GM23338 (cell line): ENCODE measurements around the gene SRRM2. TPM values are rescaled to one million over a fixed set of nuclear protein-coding genes. Genes with fewer than 3 reads are reported as not detected.

Experiments
- ATAC-seq: fragments of 200-7000 bp; cut with Tn5 transposase; 3 replicates; pipeline ENCODE4 v1.9.1; 2020
- DNase-seq: peaks from one replicate; pipeline ENCODE4 v3.0.0-alpha.2; 2015; ENCODE audit warnings: low spot score
- H2AFZ ChIP-seq: fragments of 200-600 bp; sonication (generic); 2 replicates; pipeline ENCODE4 v1.8.0; 2016; ENCODE audit warnings: antibody characterized with exemption, mild to moderate bottlenecking, moderate library complexity
- H3F3A ChIP-seq: fragments of 200-600 bp; sonication (generic); replicated peaks from 2 replicates; pipeline ENCODE4 v1.8.0; 2017; ENCODE audit warnings: antibody characterized with exemption, mixed run types, low read depth
- H3K27ac ChIP-seq: fragments of 200-600 bp; sonication (generic); 2 replicates; pipeline ENCODE4 v1.6.1; 2016; ENCODE audit warnings: low read depth
- H3K27me3 ChIP-seq: fragments of 200-600 bp; sonication (generic); 2 replicates; pipeline ENCODE4 v1.8.0; 2016; ENCODE audit warnings: mild to moderate bottlenecking, mixed run types, moderate library complexity; ENCODE audit not compliant: insufficient read depth
- H3K36me3 ChIP-seq: fragments of 200-600 bp; sonication (generic); 2 replicates; pipeline ENCODE4 v1.8.0; 2016; ENCODE audit warnings: mild to moderate bottlenecking; ENCODE audit not compliant: insufficient read depth
- H3K4me1 ChIP-seq: fragments of 200-600 bp; sonication (generic); 2 replicates; pipeline ENCODE4 v1.8.0; 2016; ENCODE audit warnings: mild to moderate bottlenecking, moderate library complexity; ENCODE audit not compliant: insufficient read depth
- H3K4me2 ChIP-seq: fragments of 200-600 bp; sonication (generic); 2 replicates; pipeline ENCODE4 v1.7.1; 2017; ENCODE audit warnings: mixed run types
- H3K4me3 ChIP-seq: fragments of 200-600 bp; sonication (generic); 2 replicates; pipeline ENCODE4 v1.6.1; 2016; ENCODE audit warnings: mixed run types
- H3K79me2 ChIP-seq: fragments of 200-600 bp; sonication (generic); replicated peaks from 2 replicates; pipeline ENCODE4 v1.8.0; 2017; ENCODE audit warnings: mild to moderate bottlenecking; ENCODE audit not compliant: insufficient read depth
- H3K9me2 ChIP-seq: fragments of 200-600 bp; sonication (generic); 2 replicates; pipeline ENCODE4 v1.8.0; 2017; ENCODE audit not compliant: insufficient read depth
- H4K20me1 ChIP-seq: fragments of 200-600 bp; sonication (generic); replicated peaks from 2 replicates; pipeline ENCODE4 v1.8.0; 2017; ENCODE audit warnings: mild to moderate bottlenecking; ENCODE audit not compliant: insufficient read depth
- H3K27ac Mint-ChIP-seq: 2 replicates; pipeline ENCODE4 v1.8.0; 2020; ENCODE audit warnings: inconsistent platforms, mild to moderate bottlenecking, moderate library complexity, mixed read lengths
- H3K27me3 Mint-ChIP-seq: 3 replicates; pipeline ENCODE4 v1.8.0; 2022; ENCODE audit warnings: low read depth, mild to moderate bottlenecking, moderate library complexity, mixed read lengths, inconsistent platforms; ENCODE audit not compliant: insufficient read depth, poor library complexity
- H3K36me3 Mint-ChIP-seq: 3 replicates; pipeline ENCODE4 v1.8.0; 2021; ENCODE audit warnings: low read depth, mild to moderate bottlenecking, inconsistent platforms, moderate library complexity, mixed read lengths
- H3K4me1 Mint-ChIP-seq: 3 replicates; pipeline ENCODE4 v1.8.0; 2020; ENCODE audit warnings: mild to moderate bottlenecking, inconsistent platforms, mixed read lengths
- H3K4me3 Mint-ChIP-seq: 3 replicates; pipeline ENCODE4 v1.8.0; 2021; ENCODE audit warnings: moderate library complexity, mild to moderate bottlenecking, inconsistent platforms, mixed read lengths
- H3K9me3 Mint-ChIP-seq: 3 replicates; pipeline ENCODE4 v1.8.0; 2020; ENCODE audit warnings: moderate library complexity, mild to moderate bottlenecking, inconsistent platforms, mixed read lengths
- CREB1 ChIP-seq: fragments of 250-450 bp; sonication (Bioruptor Pico); IDR thresholded peaks from 2 replicates; pipeline ENCODE4 v1.5.0; 2020; ENCODE audit warnings: low read depth, mild to moderate bottlenecking, moderate library complexity
- EZH2 ChIP-seq: fragments of 200-600 bp; sonication (generic); IDR thresholded peaks from one replicate; pipeline ENCODE4 v1.8.0; 2017; ENCODE audit warnings: antibody characterized with exemption, mild to moderate bottlenecking, low read depth; ENCODE audit not compliant: unreplicated experiment
- EZH2phosphoT487 ChIP-seq: fragments of 200-600 bp; sonication (generic); IDR thresholded peaks from one replicate; pipeline ENCODE4 v1.8.1; 2018; ENCODE audit warnings: antibody characterized with exemption; ENCODE audit not compliant: unreplicated experiment
- JUNB ChIP-seq: IDR thresholded peaks from one replicate; pipeline ENCODE4 v1.6.1; 2016; ENCODE audit warnings: antibody characterized with exemption; ENCODE audit not compliant: unreplicated experiment
- POLR2AphosphoS5 ChIP-seq: IDR thresholded peaks from 2 replicates; pipeline ENCODE4 v1.6.1; 2016; ENCODE audit warnings: antibody characterized with exemption, low read depth
- REST ChIP-seq: IDR thresholded peaks from one replicate; pipeline ENCODE4 v1.6.1; 2018; ENCODE audit warnings: antibody characterized with exemption; ENCODE audit not compliant: unreplicated experiment
- STAT1 ChIP-seq: IDR thresholded peaks from one replicate; pipeline ENCODE4 v1.6.1; 2016; ENCODE audit warnings: antibody characterized with exemption; ENCODE audit not compliant: unreplicated experiment
- ZNF331 ChIP-seq: fragments of 250-450 bp; sonication (Bioruptor Pico); IDR thresholded peaks from 2 replicates; pipeline ENCODE4 v1.5.0; 2020; ENCODE audit warnings: low read depth, mild to moderate bottlenecking, moderate library complexity
- polyA plus RNA-seq: library from polyadenylated mRNA; unstranded; fragments of >200 nt; fragmentation: Nextera tagmentation; extraction: Ambion mirVana; gene quantifications from 2 replicates; pipeline ENCODE4 v1.2.1, GENCODE V29; 2016
- total RNA-seq: library from RNA; depleted of rRNA; stranded (reverse); fragments of >200 nt; shearing (Covaris generic); gene quantifications from 2 replicates; pipeline ENCODE4 v1.2.3, GENCODE V29; 2014
- TF ChIP-seq, protein P1 (sequence below), 2 experiments: fragments of 200-600 bp in 1 of 2; sonication (generic) in 1 of 2; conservative IDR thresholded peaks; 2 replicates each; pipeline versions ENCODE4 v1.5.1 to v1.6.1; 2016 to 2017; ENCODE audit warnings: antibody characterized with exemption in 2 of 2, low read depth in 2 of 2, mild to moderate bottlenecking in 2 of 2, moderate library complexity in 1 of 2

SRRM2 gene
- total and polyA plus RNA-seq, 2 experiments from 2014 or later: 308 to 893 TPM

GRCh38 chr16:2734844-2735515, 17.5 kb upstream of the SRRM2 start:
- Mint-ChIP-seq H3K36me3 (no peaks in the 10 kb centered on the region), H3K4me1 (peaks cover 3% of the 10 kb centered on the region; the same call in 1 of the 3 replicates), H3K27ac (no peak overlapping the region), H3K4me3 (no peak overlapping the region), H3K9me3 (no peaks in the 10 kb centered on the region), H3K27me3 (peaks cover 10% of the 10 kb centered on the region)
- Histone ChIP-seq H2AFZ (no peak overlapping the region), H3K4me2 (no peak overlapping the region), H3F3A (no peaks in the 10 kb centered on the region), H3K27ac (no peak overlapping the region), H3K9me2 (no peaks in the 10 kb centered on the region), H3K4me1 (no peaks in the 10 kb centered on the region), H3K4me3 (no peak overlapping the region), H4K20me1 (no peaks in the 10 kb centered on the region), H3K27me3 (no peaks in the 10 kb centered on the region), H3K79me2 (no peaks in the 10 kb centered on the region), H3K36me3 (no peaks in the 10 kb centered on the region)
- no peak for TF ChIP-seq REST
- TF ChIP-seq CREB1 (CRISPR knock-in tag): no peak
- TF ChIP-seq, protein P1, sequence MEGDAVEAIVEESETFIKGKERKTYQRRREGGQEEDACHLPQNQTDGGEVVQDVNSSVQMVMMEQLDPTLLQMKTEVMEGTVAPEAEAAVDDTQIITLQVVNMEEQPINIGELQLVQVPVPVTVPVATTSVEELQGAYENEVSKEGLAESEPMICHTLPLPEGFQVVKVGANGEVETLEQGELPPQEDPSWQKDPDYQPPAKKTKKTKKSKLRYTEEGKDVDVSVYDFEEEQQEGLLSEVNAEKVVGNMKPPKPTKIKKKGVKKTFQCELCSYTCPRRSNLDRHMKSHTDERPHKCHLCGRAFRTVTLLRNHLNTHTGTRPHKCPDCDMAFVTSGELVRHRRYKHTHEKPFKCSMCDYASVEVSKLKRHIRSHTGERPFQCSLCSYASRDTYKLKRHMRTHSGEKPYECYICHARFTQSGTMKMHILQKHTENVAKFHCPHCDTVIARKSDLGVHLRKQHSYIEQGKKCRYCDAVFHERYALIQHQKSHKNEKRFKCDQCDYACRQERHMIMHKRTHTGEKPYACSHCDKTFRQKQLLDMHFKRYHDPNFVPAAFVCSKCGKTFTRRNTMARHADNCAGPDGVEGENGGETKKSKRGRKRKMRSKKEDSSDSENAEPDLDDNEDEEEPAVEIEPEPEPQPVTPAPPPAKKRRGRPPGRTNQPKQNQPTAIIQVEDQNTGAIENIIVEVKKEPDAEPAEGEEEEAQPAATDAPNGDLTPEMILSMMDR (conservative IDR thresholded peaks at IDR 0.05; ENCODE audit: low read depth in 2 of 2): no peak
- TF ChIP-seq STAT1: no peak
- DNase-seq: no peak
- no peak for ATAC-seq

GRCh38 chr16:2736476-2737237, 15.8 kb upstream of the SRRM2 start:
- peaks cover 3% of the 10 kb centered on the region; the same call in 1 of the 3 replicates for H3K4me1 Mint-ChIP-seq
- TF ChIP-seq JUNB: no peak
- TF ChIP-seq POLR2AphosphoS5: no peak
- TF ChIP-seq, protein P1 (conservative IDR thresholded peaks at IDR 0.05; ENCODE audit: low read depth in 2 of 2): no peak
- TF ChIP-seq EZH2: no peak
- TF ChIP-seq STAT1: no peak
- no peak for TF ChIP-seq CREB1 (CRISPR knock-in tag)
- no peak for TF ChIP-seq EZH2phosphoT487
- TF ChIP-seq ZNF331: no peak
- TF ChIP-seq REST: no peak
- no peaks in the 10 kb centered on the region for H3K27me3 ChIP-seq
- no peak overlapping the region for H3K27ac ChIP-seq
- no peaks in the 10 kb centered on the region for H3K79me2 ChIP-seq
- no peaks in the 10 kb centered on the region for H3K9me2 ChIP-seq
- H3F3A ChIP-seq: no peaks in the 10 kb centered on the region
- H3K36me3 ChIP-seq: no peaks in the 10 kb centered on the region
- H3K4me3 Mint-ChIP-seq: no peak overlapping the region
- DNase-seq (no peak), ATAC-seq (no peak)
- H3K4me2 ChIP-seq: no peak overlapping the region
- H2AFZ ChIP-seq: no peak overlapping the region
- H4K20me1 ChIP-seq: no peaks in the 10 kb centered on the region
- no peaks in the 10 kb centered on the region; the same call in 2 of the 3 replicates for H3K36me3 Mint-ChIP-seq
- no peaks in the 10 kb centered on the region for H3K9me3 Mint-ChIP-seq
- H3K4me1 ChIP-seq: no peaks in the 10 kb centered on the region
- peaks cover 8% of the 10 kb centered on the region for H3K27me3 Mint-ChIP-seq
- H3K27ac Mint-ChIP-seq: no peak overlapping the region
- H3K4me3 ChIP-seq: no peak overlapping the region
